Mononuclear cell (primary cell): ENCODE data around the gene RGMA. TPM values are rescaled to one million over a fixed set of nuclear protein-coding genes. Genes with fewer than 3 reads are reported as not detected.

Experiments used
- H3K27me3 ChIP-seq: 2 replicates; pipeline ENCODE4 v1.6.0; 2011; ENCODE audit warnings: low read length, control low read depth; ENCODE audit not compliant: insufficient read depth
- H3K4me1 ChIP-seq: 2 replicates; pipeline ENCODE4 v1.5.1; 2011; ENCODE audit warnings: mild to moderate bottlenecking, low read length, control low read depth; ENCODE audit not compliant: insufficient read depth
- H3K4me3 ChIP-seq: 2 replicates; pipeline ENCODE4 v1.5.1; 2011; ENCODE audit warnings: mild to moderate bottlenecking, low read length, moderate library complexity
- H3K9me3 ChIP-seq: 2 replicates; pipeline ENCODE4 v1.5.1; 2011; ENCODE audit warnings: low read depth, mild to moderate bottlenecking, control low read depth, low read length
- total RNA-seq: library from RNA; depleted of rRNA; stranded (reverse); fragments of >200 nt; gene quantifications from one replicate; pipeline ENCODE4 v1.2.3, GENCODE V29; 2012

Gene RGMA
- total RNA-seq, 1 donor, result 0.10 TPM

DNA sequence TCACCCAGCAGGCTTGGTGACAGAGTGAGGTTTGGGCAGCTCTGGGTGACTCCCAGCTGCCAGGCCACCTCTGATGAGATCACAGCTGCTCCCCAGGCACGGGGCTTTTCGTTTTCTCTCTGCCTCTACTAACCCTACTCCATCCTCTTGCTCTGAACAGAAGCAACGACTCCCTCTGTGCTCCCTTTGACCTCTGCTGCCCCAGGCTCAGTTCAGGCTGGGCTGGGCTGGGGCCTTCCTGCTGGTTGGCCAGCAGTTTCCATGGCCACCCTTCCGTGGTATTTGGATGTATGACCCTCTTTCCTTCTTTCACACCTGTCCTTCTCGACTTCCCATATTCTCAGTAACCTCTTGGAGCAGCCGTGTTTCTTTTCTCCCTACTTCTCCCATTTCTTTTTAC, 8.6 kb downstream of the RGMA start:
- Histone ChIP-seq H3K9me3 (no peaks in the 10 kb centered on the region), H3K4me1 (no peaks in the 10 kb centered on the region), H3K4me3 (no peak overlapping the region), H3K27me3 (peaks cover 16% of the 10 kb centered on the region)

DNA sequence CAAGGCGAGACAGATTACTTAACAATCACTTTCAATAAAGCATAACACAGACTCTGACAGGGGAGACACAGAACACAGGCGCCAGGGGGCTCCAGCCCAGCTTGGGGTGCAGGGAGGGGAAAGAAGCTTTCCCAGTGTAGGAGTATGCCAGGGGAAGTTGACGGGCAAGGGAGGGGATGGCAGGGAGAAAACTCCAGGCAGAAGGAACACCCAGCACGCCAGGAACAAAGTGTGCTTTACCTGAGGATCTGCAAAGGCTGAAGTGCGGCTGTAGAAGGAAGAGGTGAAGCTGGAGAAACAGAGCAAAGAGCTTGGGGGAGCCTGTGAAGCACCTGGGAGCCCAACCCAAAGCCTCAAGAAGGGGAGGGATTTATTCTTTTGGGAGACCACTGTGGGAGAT, 12.1 kb downstream of the RGMA start:
- no peak overlapping the region for H3K4me3 ChIP-seq
- peaks cover 32% of the 10 kb centered on the region for H3K27me3 ChIP-seq
- no peaks in the 10 kb centered on the region for H3K9me3 ChIP-seq
- H3K4me1 ChIP-seq, result peaks cover 8% of the 10 kb centered on the region

DNA sequence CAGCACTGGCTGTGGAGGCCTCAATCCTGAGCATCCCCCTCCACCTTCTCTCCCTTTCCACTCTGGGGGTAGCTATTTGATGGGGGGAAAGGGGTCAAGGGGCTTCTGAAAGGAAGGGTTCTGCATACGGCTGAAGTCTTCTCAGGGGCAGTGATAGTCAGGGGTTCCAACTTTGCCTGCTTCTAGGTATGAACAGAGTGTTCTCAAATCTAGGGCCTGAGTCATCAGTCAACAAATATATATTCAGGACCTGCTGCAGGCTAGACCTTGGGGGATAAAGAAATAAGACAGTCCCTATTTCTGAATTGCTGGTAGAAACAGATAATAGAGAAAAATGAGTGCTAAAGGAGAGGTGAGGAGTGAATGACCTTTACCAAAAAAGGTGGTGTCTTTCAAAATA, 12.8 kb downstream of the RGMA start:
- Histone ChIP-seq H3K27me3 (peaks cover 39% of the 10 kb centered on the region), H3K4me3 (no peak overlapping the region), H3K9me3 (no peaks in the 10 kb centered on the region), H3K4me1 (peaks cover 8% of the 10 kb centered on the region)

DNA sequence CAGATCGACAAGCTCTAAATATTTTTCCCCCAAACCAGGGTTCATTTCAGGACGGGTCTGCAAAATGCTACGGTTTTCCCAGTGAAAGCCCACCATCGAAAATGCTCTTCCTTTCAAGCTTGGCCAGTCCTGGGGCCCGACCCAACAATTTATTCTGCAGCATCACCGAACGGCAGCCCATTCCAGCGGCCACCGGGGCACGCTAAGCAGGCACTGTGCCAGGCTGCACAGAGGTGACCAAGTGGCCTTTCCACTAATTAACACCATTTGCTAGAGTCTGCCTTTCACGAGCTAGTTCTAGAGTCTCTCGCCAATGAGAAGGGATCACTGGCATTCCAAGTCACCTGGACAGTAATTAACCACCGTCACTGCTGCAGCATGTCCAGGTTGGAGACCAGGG, 14.4 kb downstream of the RGMA start:
- Histone ChIP-seq H3K4me1 (peaks cover 8% of the 10 kb centered on the region), H3K27me3 (peaks cover 48% of the 10 kb centered on the region), H3K9me3 (no peaks in the 10 kb centered on the region), H3K4me3 (no peak overlapping the region)

DNA sequence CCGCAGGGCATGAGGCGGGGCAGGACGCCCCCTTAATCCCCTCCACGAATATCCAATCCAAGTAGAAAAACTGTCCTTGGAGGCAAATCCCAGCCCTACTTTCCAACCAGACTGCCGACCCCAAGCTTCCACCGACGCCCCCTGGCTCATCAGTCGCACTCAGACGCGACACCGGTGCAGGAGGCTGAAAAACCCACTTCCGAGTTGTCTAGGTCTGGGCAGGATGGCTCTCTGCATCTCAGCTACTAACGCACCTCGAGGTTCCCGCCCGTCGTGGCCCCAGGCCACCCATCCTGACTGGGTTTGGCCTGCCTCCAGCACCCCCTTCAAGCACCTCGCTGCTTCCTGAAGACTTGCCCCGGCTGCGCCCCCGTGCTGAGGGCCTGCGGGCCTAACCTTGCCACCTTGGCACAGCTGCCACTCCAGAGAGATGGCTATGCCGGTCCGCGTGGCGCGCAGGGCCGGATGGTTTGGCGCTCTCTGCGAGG, 15.5 kb downstream of the RGMA start:
- Histone ChIP-seq H3K4me3 (no peak overlapping the region), H3K9me3 (no peaks in the 10 kb centered on the region), H3K4me1 (peaks cover 8% of the 10 kb centered on the region), H3K27me3 (peaks cover 48% of the 10 kb centered on the region)

DNA sequence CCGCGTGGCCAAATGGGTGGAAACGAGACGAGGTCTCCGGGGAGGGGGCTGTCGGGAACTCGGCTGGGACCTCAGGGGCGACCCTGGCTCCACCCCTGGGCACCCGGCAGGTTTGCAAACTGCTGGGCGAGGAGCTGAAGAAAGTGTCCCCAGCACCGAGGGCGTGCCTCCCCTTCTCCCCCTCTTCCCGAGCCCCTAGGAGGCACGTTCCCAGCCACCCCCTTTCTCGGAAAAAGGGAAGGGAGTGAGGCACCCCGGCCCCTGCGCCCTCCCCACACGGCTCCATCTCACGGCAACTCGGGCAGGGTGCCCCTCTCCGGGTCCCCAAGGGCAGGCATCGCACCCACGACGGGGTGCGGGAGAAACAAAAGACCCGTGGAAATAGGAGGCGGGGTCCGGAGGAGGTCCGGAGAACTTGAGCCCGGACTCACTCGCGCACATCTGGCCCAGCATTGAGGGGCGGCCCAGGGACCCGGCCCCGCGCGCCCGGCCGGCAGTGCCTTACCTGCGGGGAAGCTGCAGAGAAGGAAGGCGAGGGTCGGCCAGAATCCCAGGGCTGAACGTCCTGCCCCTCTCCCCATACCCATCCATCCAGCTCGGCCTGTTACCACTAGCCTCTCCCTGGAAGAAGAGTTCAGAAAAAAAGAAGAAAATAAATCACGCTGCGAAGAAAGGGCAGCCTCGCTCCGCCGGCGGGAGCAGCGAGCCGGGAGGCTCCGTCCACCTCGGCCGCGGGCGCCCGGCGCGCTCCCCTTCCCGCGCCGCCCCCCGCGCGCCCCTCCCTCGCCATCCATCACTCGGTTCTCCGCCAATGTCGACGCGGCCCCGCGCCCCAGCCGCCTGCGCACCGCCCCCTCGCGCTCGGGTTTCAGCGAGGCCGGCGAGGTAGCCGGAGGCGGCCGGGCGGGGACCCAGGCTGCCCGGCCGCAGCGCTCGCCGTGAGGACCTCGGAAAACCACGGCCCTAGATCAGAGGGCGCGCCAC, 16.3 kb downstream of the RGMA start:
- H3K9me3 ChIP-seq, result no peaks in the 10 kb centered on the region
- peaks cover 8% of the 10 kb centered on the region for H3K4me1 ChIP-seq
- no peak overlapping the region for H3K4me3 ChIP-seq
- H3K27me3 ChIP-seq, result peaks cover 48% of the 10 kb centered on the region

DNA sequence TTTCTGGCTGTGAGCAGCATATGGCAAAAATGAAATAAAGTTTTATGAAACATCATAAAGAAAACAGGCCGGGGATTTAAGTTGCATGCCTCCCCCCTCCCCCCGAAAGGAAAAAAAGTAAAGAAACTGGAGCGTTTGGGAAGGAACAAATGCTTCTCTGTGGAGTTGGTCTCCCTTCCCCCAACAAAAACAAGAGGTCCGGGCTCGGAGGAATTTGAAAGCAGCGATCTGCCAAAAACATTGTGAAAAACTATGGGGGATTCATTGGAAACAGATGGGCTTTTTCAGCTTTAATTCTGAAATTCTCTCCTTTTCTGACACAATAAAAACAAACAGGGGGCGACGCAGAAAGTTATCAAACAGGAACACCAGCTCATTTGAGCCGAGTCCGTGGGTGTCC, 17.0 kb downstream of the RGMA start:
- H3K4me3 ChIP-seq, result no peak overlapping the region
- H3K27me3 ChIP-seq, result peaks cover 48% of the 10 kb centered on the region
- H3K9me3 ChIP-seq, result no peaks in the 10 kb centered on the region
- H3K4me1 ChIP-seq, result peaks cover 8% of the 10 kb centered on the region

DNA sequence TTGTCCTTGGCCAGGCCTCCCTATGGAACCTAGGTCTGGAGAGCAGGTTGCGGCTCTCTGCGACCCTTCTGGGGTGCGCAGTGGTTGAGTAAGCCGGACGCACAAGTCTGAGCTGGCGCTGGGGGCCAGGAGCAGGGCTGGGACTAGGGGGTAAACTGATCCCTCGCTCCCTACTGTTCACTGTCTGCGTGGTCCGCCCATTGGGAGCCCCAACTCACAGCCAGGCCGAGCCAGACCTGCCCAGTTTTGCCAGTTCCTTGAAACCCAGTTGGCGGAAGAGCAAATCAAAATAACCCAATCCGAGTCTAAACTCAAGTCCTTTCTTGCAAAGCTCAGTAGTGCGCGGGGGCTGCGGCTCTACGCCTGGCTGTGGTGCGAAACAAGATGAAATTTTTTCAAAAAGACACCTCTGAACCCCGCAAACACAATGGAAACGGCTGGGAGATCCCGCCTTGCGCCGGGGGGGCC, 17.5 kb downstream of the RGMA start:
- H3K4me3 ChIP-seq, result no peak overlapping the region
- peaks cover 48% of the 10 kb centered on the region for H3K27me3 ChIP-seq
- H3K4me1 ChIP-seq, result peaks cover 8% of the 10 kb centered on the region
- H3K9me3 ChIP-seq, result no peaks in the 10 kb centered on the region

DNA sequence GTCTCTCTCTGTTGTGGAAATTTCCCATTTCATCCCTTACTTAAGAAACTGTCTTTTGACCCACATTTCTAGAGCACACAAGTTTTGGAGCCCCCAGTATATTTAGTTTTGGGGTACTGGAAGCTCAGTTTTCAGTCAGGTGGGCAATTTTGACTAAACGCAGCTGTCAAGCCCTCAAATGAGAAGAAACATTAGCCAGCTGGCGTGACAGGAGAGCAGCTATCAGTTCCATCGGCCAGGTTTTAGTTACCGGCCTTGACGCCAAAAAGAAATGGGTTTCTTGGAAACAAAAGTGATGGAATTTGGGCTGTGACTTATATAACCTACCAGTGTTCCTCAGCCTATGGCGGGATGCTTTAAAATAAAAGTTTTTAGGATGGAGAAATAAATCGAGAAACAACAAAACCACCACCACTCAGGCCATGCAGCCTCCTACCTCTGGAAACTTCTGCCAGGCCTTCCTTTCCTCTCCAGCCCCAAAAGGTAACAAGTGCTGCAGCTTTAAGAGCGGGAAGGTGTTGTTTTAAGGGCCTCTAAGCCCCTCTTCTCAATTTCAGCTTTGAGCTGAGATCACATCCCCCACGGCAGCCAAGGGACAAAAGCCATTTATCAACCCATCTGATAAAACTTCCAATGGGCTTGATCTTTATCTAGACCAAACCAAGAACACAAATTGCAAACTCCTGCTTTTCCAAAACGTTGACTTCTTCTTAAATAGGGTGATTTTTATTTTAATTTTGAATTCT, 18.3 kb downstream of the RGMA start:
- H3K4me3 ChIP-seq, result no peak overlapping the region
- peaks cover 47% of the 10 kb centered on the region for H3K27me3 ChIP-seq
- peaks cover 8% of the 10 kb centered on the region for H3K4me1 ChIP-seq
- H3K9me3 ChIP-seq, result no peaks in the 10 kb centered on the region

DNA sequence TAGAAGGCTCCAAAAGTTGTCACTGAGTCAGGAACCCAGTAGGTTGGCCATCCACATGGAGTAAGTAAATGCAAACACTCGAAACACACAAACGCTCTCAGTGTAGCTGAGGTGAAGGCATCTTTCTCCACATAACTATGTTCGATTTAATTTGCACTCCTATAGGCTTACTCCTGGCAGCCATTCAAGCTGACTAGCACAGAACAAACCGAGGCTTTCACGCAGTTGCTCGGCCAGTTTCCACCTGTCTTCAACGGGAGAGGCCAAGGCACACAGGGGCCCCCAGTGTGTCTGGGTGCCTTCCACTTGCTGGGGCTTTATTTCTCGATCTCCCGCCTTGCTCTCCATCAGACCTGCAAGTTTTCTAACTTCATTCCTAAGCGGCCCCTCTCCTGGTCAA, 18.9 kb downstream of the RGMA start:
- Histone ChIP-seq H3K27me3 (peaks cover 44% of the 10 kb centered on the region), H3K4me1 (peaks cover 8% of the 10 kb centered on the region), H3K9me3 (no peaks in the 10 kb centered on the region), H3K4me3 (no peak overlapping the region)

DNA sequence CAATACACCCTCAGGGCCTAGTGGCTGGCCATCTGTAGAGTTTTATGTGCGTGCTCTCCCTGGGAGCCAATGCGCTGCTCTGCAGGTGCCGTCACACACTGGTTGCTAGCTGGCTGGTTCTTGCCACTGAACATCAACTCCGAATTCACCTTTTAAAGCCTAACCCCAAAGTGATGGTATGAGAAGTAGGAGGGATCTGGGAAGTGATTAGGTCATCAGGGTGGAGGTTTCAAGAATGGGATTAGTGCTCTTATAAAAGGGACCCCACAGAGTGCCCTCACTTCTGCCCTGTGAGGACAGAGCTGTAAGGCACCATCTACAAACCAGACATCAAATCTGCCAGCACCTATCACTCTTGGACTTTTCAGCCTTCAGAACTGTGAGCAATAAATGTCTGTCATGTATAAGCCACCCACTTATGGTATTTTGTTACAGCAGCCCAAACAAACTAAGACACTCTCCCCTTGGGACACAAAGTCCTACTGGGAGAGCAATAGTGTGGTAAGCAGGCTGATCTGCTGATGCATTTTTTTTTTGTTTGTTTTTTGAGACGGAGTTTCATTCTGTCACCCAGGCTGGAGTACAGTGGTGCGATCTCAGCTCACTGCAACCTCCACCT, 20.3 kb downstream of the RGMA start:
- H3K27me3 ChIP-seq, result peaks cover 31% of the 10 kb centered on the region
- peaks cover 8% of the 10 kb centered on the region for H3K4me1 ChIP-seq
- H3K9me3 ChIP-seq, result no peaks in the 10 kb centered on the region
- H3K4me3 ChIP-seq, result no peak overlapping the region

DNA sequence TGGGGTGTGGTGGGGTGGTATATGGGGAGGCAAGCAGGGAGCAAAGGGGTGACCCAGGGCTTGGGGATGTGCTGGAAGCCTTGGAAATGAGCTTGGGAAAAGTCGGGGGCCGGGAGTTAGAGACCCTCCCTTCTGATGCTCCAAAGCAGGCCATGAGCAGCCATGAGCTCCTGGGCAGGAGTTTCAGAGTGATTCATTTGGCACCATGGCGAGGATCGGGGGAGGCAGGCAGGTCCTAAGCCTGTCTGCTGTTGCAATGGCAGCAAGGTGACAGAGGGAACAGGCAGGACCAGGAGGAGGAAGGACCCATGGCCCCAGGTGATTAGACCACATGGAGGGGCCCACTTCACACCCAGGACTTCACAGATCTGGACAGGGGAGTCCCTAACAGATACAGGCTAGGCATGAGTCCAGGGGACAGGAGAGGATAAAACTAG, 21.3 kb downstream of the RGMA start:
- Histone ChIP-seq H3K4me1 (peaks cover 7% of the 10 kb centered on the region), H3K9me3 (no peaks in the 10 kb centered on the region), H3K27me3 (peaks cover 24% of the 10 kb centered on the region), H3K4me3 (no peak overlapping the region)

DNA sequence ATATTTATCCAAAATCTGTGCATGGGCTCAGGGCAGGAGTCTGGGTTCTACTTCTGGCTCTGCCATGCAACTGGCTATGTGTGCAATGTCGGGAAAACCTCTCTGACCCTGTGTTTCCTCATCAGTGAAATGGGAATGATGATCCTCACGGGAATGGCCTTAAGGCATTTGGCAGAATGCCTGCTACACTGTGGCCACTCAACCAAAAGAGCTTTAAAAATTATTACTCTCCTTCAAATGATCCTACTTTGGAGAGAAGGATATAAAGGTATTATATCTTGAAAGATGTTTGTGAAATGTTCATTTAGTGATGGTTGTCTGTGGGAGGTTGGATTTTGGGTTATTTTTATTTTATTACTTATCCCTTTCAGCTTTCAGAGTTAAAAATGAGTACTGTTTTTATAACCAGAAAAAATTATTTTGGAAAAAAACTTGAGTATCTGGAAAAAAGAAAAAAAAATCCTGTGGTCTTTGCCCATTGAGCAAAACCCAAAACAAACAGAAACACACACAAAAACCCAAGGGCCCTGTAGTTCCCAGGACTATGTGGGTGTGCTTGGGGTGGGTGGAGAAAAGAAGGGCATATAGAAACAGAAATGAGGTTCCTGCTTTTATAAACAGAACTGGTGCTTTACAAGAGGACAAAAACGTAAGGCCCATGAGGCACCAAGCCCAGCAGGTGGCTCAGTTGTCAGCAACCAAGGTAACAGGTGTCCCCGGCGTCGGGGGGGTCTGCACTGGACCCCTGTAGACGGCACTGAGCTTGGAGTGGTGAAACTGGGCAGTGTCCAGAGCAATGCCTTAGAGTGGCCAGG, 22.0 kb downstream of the RGMA start:
- peaks cover under 1% of the 10 kb centered on the region for H3K4me1 ChIP-seq
- H3K27me3 ChIP-seq, result peaks cover 17% of the 10 kb centered on the region
- H3K4me3 ChIP-seq, result no peak overlapping the region
- no peaks in the 10 kb centered on the region for H3K9me3 ChIP-seq

DNA sequence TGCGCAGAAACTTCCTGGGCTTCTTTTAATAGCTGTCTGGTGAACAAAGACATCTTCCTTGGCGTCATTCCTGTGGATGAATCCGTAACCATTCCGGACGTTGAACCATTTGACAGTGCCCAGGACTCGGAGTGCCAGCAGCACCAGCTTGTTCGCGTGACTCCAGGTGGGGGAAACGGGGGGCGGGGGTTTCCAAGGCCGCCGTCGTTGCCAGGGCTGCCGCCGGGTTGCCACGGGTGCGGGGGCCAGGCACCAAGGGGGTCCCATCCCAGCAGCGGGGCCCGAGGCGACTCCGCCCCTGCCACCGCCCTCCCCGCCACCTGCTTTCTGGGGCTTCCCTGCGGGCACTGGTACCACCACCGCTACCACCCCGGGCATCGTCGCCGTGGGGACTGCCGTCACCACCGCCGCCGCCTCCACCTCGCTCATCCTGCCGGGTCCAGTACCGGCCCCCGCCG, 22.8 kb downstream of the RGMA start:
- Histone ChIP-seq H3K4me3 (no peak overlapping the region), H3K27me3 (peaks cover 9% of the 10 kb centered on the region), H3K4me1 (no peaks in the 10 kb centered on the region), H3K9me3 (no peaks in the 10 kb centered on the region)
